Kidney capillary endothelial cell (primary cell): ENCODE results near the gene MSI2.

Experiments used
- DNase-seq: peaks from one replicate; pipeline ENCODE4 v3.0.0-alpha.2; 2018; ENCODE audit warnings: low spot score

MSI2 gene

DNA sequence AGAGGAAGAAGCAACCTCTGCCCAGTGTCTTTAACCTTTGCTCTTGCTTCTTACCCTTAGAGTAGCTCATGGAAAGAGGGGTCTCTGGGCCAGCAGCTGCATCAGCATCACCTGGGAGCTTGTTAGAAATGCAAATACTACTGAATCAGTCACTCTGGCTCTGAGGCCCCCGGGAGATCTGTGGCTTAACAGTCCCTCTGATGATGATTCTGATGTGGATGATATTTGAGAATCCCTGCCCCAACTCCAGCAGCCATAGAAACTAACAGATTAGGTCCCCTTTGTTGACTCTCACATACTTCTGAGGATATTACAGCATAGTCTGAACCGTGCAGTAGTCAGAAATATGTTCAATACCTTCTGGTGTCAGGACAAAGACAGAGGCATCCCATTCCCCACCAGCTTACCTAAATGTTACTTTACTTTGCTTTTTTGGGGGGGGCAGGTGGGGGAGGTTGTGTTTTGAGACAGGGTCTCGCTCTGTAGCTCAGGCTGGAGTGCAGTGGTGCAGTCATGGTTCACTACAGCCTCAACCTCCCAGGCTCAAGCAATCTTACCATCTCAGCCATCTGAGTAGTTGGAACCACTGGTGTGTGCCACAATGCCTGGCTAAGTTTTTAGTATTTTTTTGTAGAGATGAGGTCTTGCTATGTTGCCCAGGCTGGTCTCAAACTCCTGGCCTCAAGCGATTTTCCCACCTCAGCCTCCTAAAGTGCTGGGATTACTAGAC is 268.7 kb downstream of the MSI2 start:
- DNase-seq = no peak

DNA sequence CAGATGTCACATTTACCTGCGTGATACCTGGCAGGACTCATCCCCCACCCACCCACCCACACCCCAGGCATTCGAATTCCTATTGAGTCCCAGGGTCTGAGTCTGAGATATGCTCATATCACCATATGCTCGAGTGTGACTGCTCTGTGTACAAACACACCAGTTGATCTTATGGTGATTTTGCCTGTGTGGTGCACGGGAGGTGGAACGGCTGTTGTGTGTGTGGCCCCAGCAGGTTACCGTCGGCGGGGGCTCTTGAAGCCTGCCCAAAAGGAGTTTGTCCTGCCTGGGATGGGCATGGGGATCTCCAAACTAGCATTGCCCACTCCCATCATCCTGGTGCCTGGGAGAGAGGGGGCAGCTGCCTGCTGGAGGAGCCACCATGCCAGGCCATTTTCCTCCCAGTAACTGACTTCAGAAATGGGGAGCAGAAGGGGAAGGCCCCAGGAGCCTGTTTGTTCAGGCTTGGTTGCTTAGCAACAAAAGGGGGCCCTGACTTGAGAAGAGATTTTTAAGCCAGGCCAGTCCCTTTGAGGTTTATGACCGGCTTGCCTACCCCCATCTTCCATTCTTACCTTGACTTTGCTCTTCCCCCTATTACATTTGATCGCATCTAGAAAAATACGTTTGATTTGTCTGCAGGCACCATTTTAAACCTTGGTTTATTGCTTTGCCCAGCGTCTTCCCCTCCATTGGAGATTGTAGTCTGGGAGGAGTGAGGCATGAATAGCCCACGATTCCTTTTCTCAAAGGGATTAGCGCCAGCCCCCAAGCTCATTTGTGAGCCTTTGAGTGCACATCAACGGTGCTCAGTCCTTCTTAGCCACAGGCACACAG is 271.1 kb downstream of the MSI2 start:
- DNase-seq = no peak

DNA sequence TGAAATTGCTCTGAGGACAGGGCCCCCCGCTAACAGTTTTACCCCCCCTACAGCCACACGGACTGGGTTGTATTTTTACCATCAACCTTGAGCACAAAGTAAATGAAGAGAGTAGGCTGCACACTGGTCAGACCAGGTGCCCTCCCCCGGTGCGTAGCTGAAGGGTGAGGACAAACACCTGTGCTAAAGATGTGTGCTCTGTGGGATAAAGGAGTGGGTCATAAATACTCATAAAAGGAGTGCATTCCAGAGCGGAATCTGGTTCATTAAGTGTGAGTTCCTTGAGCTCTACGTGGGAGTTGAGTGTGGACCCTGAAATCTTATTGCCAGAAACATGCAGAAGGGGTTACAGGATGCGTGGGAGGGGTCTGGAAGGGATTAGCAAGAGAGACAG is 271.7 kb downstream of the MSI2 start:
- DNase-seq = no peak

DNA sequence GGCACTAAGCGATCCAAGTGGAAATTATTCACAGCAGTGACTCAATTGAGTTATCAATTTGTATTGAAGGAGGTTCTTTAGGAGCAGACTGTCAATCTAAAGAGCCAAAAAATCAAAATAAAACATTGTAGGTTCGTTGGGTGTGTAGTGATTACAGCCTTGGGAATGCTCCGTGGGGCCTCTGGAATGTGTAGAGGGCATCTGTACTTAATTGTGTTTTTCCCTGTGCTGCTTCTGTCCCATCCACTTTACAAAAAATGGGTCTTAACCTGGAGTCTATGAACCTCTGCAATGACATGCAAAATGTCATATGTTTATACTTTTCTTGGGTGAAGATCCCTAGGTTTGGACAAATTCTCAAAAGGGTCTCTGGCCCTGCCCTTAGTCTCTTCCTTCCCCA is 273.7 kb downstream of the MSI2 start:
- DNase-seq = no peak

DNA sequence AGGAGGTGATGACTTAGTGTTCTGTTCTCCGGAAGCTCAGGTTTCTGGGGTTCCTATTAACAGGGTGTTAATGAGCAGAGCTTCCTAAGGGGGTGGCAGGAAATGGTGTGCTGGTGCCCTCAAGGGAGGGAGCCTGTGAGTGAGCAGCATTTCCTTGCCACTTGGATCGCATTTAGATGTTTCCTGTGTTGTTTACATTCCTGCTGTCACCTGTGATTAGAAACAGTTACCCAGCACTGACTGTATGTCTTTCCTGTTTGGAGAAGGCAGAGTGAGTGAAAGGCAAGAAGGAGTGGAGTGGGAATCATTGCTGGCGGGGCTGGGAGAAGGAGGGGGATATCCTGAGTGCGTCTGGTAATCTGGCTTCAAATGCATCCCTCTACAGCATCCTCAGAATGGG is 274.2 kb downstream of the MSI2 start:
- DNase-seq = peak; percentile 18

DNA sequence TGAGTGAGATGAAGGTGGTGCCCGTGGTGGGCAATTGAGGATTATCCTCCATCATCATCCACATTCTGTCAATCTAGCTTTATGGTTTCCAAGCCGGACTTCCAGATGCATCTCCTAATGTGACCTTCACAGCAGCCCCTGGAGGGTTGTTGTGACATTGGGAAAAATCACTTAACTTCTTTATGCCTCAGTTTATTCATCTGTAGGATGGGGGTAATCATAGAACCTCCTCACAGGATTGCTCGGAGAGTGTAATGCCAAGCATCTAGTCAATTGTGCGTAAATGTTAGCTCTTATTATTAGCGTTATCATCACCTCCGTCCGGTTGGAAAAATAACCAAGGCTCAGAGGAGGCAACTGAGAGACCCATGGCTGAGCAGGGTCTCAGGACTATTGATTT is 274.8 kb downstream of the MSI2 start:
- DNase-seq = no peak

DNA sequence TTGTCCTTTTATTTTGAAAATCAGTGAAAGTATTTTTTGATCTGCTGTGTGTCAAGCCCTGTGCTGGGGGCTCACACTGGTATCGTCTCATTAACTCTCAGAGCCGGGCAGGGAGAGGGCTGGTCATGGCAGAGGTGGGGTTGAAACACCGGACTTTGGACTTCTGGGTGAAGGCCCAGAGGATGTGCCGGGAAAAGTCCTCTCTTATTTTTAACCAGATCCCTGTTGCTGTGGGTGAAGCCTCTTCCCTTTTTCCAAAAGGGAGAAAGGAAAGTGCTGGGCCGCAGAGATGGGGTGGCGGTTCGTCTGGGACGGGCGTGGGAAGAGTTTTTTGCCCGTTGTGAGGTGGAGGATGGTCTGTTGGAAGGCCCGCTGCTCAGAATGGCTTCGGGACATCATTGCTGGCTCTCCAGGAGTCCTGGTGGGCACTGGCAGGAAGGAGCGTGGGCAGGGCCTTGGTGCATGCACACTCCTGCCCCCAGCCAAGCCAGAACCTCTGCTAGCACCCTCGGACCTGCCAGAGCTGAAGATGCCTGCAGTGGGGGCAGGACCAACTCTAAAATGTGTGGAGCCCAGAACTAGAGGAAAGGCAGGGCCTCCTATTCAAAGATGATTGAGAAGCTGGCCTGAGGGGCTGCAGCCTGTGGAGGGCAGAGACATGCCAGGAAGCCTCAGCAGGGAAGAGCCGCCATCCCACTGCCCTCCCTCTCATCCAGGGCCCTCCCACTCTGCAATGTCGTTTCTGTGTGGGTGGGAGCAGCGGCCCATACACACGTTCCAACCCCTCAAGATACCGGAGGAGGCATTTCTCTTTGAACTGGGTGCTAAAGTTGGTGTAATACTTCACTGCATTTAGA is 275.6 kb downstream of the MSI2 start:
- DNase-seq = no peak

DNA sequence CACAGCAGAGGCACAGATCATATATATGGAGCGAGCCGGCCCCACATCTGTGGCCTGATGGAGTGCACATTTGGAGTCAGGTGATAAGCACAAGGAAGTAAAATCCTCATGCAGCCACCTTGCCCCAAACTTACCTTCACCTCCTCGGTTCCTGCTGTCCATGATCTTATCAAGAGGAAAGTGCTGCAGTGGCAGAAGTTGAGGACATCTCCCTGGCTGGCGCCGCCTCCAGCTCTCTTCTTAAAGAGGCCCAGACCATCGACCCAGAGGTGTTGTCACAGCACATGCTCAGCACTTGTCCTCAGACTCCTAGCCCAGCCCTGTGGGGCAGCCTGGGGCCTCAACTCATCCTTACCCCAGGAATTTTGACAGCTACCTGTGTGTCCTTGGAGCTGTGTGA is 276.2 kb downstream of the MSI2 start:
- DNase-seq = no peak

DNA sequence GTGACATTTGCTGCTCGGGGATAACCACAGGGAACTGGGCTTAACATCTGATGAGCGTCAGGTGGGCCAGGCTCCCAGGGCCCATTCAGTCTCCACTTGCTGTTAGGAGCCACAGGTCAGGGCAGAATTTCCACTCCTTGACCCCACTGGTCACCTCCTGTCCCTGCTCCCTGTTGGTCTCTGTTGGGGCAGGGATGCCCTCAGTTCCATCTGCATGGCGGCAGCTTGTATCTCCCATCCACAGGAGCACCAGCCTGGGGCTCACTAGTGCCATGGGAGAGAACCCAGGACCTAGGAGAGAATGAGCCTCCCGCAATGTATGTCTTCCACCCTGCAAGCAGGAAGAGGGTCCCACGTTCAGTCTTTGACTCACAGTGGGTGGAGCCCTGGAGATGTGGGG is 276.6 kb downstream of the MSI2 start:
- DNase-seq = no peak

DNA sequence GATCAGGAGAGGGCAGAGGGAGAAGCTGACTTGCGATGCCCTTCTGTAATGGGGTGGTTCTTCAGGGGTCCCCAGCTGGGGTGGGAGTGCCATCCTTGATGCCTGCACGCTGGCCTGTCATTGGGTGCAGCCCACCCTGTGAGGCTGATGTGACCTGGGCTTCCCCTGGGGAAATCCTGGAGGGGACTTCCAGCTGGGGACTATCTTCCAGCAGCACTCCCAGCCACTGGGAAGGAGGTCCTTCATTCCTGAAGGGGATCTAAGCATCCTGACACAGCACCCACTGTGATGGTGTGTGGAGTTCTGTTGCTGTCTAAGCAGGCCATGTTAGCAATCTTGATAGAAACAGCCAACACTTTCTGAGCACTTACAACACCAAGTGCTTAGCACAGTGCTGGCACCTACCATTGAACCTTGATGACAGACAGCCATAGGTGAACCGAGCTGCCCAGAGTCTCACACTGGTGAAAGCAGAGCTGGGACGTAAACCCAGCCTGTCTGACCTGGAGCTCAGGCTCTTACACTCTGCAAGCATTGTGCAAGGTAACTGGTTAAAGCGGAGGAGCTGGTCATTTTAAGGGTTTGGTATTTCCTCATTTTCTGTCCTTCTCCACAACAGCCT is 277.5 kb downstream of the MSI2 start:
- DNase-seq = no peak

DNA sequence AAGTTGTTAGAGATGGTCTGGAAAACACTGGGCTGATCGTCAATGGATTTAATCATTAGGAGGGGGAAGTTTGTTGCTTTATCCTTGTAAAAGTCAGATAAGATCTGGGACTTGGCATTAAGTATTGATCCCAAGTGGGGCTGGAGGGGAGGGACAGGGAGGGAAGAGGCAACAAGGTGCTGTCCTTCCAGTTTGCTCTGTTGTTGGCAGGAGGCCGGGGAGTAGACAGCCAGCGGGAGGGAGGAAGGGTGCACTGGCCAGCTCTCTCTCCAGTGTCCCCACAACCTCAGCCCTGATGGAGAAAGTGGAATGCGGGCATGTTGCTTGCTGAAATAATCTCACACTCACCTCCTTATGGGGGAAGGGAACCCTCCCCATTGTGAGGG is 278.5 kb downstream of the MSI2 start:
- no peak for DNase-seq

DNA sequence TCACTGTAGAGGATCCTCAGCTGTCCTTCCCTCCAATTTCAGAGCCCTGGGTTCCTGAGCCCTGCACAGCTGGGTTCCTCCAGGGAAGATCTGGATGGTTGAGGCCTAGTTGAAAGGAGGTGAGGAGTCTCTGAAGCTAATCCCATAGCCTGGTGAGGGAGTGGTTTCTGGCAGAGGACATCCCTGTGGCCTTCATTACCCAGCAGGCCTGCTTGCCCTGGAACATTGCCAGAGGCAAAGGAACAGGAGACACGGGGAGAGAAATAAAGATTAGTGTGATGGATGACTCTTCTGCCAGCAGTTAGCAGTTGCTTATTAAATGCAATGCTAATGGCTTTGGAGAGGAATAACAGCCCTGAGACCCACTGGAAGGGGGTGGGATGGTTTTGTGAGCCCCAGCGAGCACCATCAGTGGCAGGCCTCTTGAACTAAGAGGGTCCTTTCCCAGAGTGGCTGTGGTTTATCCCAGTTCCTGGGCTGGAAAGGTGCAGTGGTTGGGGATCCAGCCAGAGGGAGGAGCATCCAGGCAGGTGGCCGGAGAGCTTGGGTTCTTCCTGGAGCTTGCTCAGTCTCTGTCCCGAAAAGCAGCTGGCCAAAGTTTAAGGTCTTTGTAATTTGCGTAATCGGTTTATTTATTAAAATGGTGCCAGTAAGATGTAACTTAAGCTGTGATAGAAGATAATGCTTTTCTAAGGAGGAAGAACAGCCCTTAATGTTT is 279.1 kb downstream of the MSI2 start:
- no peak for DNase-seq

DNA sequence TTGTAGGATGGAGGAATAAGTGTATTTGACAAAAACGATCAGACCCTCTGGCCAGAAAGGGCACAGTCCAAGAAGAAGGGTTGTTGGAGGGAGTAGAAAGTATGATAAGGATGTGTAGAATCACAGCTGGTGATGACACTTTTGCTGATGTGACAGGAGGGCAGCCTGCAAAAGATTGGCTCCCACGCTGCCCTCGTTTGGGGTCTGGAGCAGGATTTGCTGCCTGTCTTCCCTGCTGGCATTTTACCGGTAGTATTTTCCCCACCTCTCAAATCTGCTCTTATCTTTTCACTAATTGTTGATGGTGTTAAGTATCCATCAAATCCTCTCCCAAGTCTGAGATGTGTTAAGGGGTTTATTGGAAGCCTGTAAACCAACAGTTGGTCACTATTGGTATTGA is 280.0 kb downstream of the MSI2 start:
- no peak for DNase-seq

DNA sequence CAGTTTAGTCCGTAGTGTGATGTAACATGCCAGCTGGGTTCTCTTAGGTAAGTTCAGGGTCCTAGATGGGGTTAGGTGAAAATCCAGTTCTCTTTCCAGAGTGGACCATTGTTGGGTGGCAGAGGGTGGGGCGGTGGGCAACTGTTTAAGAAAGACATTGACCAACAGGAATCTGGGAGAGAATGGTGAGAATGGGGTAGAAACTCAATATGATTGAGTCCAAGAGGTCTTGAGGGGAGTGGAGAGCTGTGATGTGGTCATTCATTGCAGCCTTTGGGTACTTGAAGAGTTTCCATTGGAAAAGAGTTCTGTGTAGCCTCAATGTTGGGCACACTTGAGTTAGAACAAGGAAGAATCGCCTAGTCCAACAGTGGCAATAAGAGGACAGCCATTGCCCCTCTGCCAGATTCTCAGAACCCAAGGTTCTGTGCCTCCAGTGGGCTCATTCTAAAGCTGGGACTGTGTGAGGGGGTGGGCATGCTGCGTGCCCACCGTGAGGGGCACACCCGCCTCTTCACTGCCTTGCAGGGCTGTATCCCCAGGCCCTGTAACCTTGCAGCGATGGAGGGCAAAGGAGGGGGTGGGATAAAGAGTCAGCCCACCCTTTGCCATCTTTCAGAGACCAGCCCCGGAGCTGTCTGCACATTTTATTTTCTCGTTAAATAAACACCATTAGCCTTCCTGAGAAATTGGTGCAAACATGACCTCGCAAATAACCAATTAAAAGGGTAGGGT is 280.6 kb downstream of the MSI2 start:
- DNase-seq = no peak

DNA sequence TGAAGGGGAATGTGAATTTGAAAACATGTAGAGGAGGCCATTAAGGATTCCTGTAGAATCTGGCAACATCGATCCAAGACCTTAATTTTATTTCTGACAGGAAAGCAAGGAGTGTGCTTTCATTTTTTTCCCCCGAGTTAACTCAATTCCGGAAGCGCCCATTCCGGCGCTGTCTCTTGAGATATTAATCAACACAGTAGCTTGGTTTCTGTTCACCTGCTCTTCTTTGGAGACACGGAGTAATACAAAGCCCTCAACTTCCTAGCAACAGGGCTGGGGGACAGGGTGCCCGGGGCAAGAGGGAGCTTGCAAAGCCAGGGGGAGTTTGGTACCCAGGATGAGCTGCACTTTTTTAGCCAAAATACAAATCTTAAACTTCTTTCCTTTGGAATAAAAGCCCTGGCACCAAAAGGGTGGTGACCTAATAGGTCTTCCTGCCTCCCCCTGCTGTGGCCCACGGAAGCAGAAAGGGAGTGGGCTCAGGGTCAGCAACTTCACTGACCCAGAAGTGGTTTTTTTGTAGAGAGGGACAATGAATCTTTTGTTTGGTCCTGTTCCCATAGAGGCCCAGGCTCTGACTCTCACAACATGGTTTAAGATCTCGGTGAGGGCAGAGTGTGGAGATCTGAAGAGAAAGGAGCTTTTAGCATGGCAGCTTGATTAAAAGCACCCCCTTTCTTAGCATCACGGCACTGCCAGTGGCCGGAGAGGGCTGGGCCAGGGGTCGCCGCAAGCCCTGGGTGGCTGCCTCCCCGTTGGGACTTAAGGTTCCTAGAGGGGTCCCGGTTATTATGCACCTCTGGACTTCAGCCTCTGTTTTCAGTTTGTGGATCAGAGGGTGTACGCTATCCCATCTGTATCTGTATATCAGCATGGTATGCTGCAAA is 281.4 kb downstream of the MSI2 start:
- peak; percentile 7 for DNase-seq

DNA sequence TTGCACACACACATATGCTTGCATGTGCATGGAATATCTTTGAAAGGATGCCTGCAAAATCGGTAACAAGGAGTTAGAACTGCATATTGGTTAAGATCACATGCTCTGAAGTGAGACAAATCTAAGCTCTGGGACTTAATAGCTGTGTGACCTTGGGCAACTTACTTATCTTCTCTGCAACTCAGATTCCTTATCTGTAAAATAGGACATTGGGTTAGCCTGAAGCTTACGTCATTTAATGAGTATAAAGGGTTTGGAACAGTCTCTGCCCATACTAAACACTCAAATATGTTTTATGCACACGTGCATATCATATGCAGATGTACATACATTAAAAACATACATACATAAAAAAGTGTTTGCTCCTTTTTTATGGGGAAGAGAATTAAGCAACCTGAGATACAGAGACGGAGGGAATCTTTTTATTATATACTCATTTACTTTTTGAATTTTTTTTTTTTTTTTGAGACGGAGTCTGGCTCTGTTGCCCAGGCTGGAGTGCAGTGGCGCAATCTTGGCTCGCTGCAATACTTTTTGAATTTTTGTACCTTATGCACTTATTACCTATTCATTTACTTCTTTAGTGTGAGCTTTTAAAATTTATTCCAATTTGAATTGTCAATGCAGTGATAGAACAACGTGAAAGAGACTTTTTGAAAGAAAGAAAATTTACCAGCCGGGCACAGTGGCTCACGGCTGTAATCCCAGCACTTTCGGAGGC is 282.6 kb downstream of the MSI2 start:
- DNase-seq = no peak

DNA sequence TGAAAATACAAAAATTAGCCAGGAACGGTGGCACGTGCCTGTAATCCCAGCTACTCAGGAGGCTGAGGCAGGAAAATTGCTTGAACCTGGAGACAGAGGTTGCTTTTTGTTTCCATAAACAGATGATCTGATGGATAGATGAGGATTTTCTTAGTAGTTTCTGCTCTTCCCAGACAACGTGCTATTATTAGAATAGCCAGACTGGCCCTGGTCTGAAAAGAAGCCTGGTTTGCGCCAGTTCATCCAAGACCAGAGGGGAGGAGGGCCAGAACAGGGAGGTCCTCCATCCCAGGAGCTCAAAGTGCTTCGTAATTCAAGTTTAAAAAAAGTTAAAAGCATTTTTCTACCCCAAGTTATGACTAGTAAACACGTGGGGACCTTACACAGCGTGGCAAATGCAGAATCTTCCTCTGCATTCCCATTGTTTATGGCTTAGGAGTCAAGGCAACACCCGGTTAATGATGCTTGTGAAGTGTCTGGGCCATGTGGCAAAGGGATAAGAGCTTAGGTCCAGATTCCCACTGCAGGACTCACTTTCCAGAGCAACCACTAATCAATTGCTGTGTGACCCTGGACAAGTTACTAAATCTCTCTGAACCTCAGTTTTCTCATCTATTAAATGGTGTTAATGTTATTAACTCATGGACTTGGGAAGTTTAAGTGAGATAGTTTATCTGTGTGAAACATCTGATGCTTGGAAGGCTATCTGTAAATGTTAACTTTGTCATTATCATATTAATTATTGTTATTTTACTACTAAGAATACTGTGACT is 283.4 kb downstream of the MSI2 start:
- DNase-seq = no peak

DNA sequence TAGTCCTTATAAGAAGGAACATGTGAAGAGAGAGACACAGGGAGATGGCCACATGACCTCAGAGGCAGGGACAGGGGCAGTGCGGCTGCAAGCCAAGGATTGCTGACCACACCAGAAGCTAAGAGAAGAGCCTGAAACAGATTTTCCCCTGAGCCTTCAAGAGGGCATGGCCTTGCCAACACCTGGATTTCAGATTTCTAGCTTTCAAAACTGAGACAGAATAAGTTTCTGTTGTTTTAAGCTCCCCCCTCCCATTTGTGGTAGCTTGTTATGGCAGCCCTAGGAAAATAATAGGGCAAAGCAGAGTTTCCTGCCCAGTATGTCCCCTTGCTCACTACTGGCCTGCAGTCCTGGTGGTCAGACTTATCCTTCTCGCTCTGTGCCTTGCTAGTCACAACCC is 284.3 kb downstream of the MSI2 start:
- DNase-seq = no peak
